B cell (primary cell): ENCODE results near the gene LCE1D. TPM values are rescaled to one million over a fixed set of nuclear protein-coding genes. Genes with fewer than 3 reads are reported as not detected.

ENCODE experiments used
- ATAC-seq: fragments of 200-7000 bp; cut with Tn5 transposase; one replicate; pipeline ENCODE4 v1.10.0; 2021; ENCODE audit warnings: low read depth, mild to moderate bottlenecking, moderate number of reproducible peaks, moderate library complexity
- CTCF ChIA-PET: fragments of 350-600 bp; sonication (Branson Sonifier 250); formaldehyde crosslinking; loops from one replicate; lab custom pipeline; 2021; ENCODE audit warnings: antibody characterized with exemption, inconsistent platforms; lab: Charles Lee
- POLR2A ChIA-PET: fragments of 350-600 bp; sonication (Branson Sonifier 250); formaldehyde crosslinking; loops from one replicate; lab custom pipeline; 2021; ENCODE audit warnings: antibody characterized with exemption; lab: Charles Lee
- DNase-seq: peaks from one replicate; pipeline ENCODE4 v3.0.0; 2013
- H2AFZ ChIP-seq: 2 replicates; pipeline ENCODE4 v1.6.1; 2012; ENCODE audit warnings: mild to moderate bottlenecking, low read depth, low read length; ENCODE audit not compliant: insufficient read depth, poor library complexity, severe bottlenecking
- H3K27ac ChIP-seq, 2 donors: 1 replicate in 1 of 2; 2 replicates in 1 of 2; pipeline ENCODE4 v1.5.1; 2012 to 2013; ENCODE audit warnings: low read length in 2 of 2, mild to moderate bottlenecking in 2 of 2, moderate library complexity in 1 of 2
- H3K27me3 ChIP-seq, 4 experiments: fragments of 200-600 bp in 1 of 4; sonication (generic) in 1 of 4; replicated peaks in 1 of 4; 1 replicate in 2 of 4; 2 replicates in 2 of 4; pipeline versions ENCODE4 v1.6.1 to v1.7.0; 2013 to 2016; ENCODE audit warnings: low read length in 3 of 4, mild to moderate bottlenecking in 2 of 4, mixed read lengths in 1 of 4, moderate library complexity in 1 of 4; ENCODE audit not compliant: insufficient read depth in 4 of 4, control insufficient read depth in 3 of 4; ENCODE audit errors: control extremely low read depth in 1 of 4
- H3K36me3 ChIP-seq, 2 experiments: replicated peaks in 1 of 2; 1 replicate in 1 of 2; 2 replicates in 1 of 2; pipeline versions ENCODE4 v1.6.1 to v1.7.1; 2013; ENCODE audit warnings: low read length in 1 of 2; ENCODE audit not compliant: insufficient read depth in 2 of 2, control insufficient read depth in 1 of 2; ENCODE audit errors: control extremely low read depth in 1 of 2, extremely low read depth in 1 of 2
- H3K4me1 ChIP-seq, 2 donors: fragments of 200-600 bp in 1 of 2; sonication (generic) in 1 of 2; 1 replicate in 1 of 2; 2 replicates in 1 of 2; pipeline versions ENCODE4 v1.5.1 to v1.6.1; 2013 to 2017; ENCODE audit warnings: low read length in 2 of 2; ENCODE audit not compliant: control insufficient read depth in 2 of 2, insufficient read depth in 2 of 2
- H3K4me2 ChIP-seq: replicated peaks from 2 replicates; pipeline ENCODE3; 2012; ENCODE audit warnings: mild to moderate bottlenecking, low read depth, low read length; ENCODE audit not compliant: poor library complexity, severe bottlenecking
- H3K4me3 ChIP-seq, 5 experiments: fragments of 200-600 bp in 1 of 5; sonication (generic) in 1 of 5; 1 replicate in 3 of 5; 2 replicates in 2 of 5; pipeline versions ENCODE4 v1.5.1 to v1.7.0; 2011 to 2016; ENCODE audit warnings: low read length in 4 of 5, mild to moderate bottlenecking in 4 of 5, low read depth in 2 of 5, control low read depth in 1 of 5, moderate library complexity in 1 of 5; ENCODE audit not compliant: insufficient read depth in 1 of 5; ENCODE audit errors: control extremely low read depth in 1 of 5, extremely low read depth in 1 of 5
- H3K79me2 ChIP-seq: fragments of 200-600 bp; sonication (generic); one replicate; pipeline ENCODE4 v1.6.0; 2016; ENCODE audit warnings: low read length; ENCODE audit not compliant: control insufficient read depth, insufficient read depth
- H3K9ac ChIP-seq: fragments of 200-600 bp; sonication (generic); 2 replicates; pipeline ENCODE4 v1.6.1; 2017; ENCODE audit warnings: mild to moderate bottlenecking, low read length, moderate library complexity
- H3K9me3 ChIP-seq, 3 donors: one replicate each; pipeline versions ENCODE4 v1.6.1 to v1.7.1; 2013; ENCODE audit warnings: low read length in 2 of 3; ENCODE audit not compliant: control insufficient read depth in 2 of 3, insufficient read depth in 1 of 3; ENCODE audit errors: control extremely low read depth in 1 of 3
- H4K20me1 ChIP-seq: 2 replicates; pipeline ENCODE4 v1.6.0; 2012; ENCODE audit warnings: mild to moderate bottlenecking, low read length; ENCODE audit not compliant: insufficient read depth, control insufficient read depth, poor library complexity, severe bottlenecking
- H3K27ac Mint-ChIP-seq: one replicate; pipeline ENCODE4 v1.8.0; 2021; ENCODE audit warnings: mixed read lengths
- H3K27me3 Mint-ChIP-seq: one replicate; pipeline ENCODE4 v1.8.0; 2021; ENCODE audit warnings: mixed read lengths
- H3K4me1 Mint-ChIP-seq: one replicate; pipeline ENCODE4 v1.8.0; 2021; ENCODE audit warnings: mixed read lengths
- H3K4me3 Mint-ChIP-seq: one replicate; pipeline ENCODE4 v1.8.0; 2021; ENCODE audit warnings: mixed read lengths
- H3K9me3 Mint-ChIP-seq: one replicate; pipeline ENCODE4 v1.8.0; 2022; ENCODE audit warnings: mixed read lengths; ENCODE audit not compliant: insufficient read depth
- EZH2 ChIP-seq: IDR thresholded peaks from 2 replicates; pipeline ENCODE4 v1.6.1; 2012; ENCODE audit warnings: borderline replicate concordance, low read depth, mild to moderate bottlenecking, moderate library complexity, low read length; ENCODE audit not compliant: insufficient read depth, poor library complexity, severe bottlenecking
- WGBS: methylation state at CpG from one replicate; pipeline ENCODE4 v1.1.5; 2013; ENCODE audit warnings: missing lambda C conversion rate; ENCODE audit not compliant: insufficient coverage; 5-methylcytosine and 5-hydroxymethylcytosine counted together
- intact Hi-C: fragments of 100-400 bp; cut with micrococcal nuclease; formaldehyde crosslinking; loops from one replicate; pipeline ENCODE4 v1.10.0; 2022
- polyA plus RNA-seq: library from polyadenylated mRNA; depleted of rRNA; stranded (reverse); fragments of >200 nt; gene quantifications from 2 replicates; pipeline ENCODE4 v1.2.3, GENCODE V29; 2012
- total RNA-seq, 2 donors: library from RNA; stranded (reverse); fragments of 120-200 nt in 1 of 2; gene quantifications; 1 replicate in 1 of 2; 2 replicates in 1 of 2; pipeline versions ENCODE4 v1.2.3 to v1.2.4, GENCODE V29; 2013 to 2022
- TF ChIP-seq, protein P1 (sequence below): fragments of 200-600 bp; IDR thresholded peaks from one replicate; pipeline ENCODE4 v1.8.0; 2022; ENCODE audit warnings: antibody characterized with exemption, mild to moderate bottlenecking

LCE1D gene
- total and polyA plus RNA-seq, 2 donors (not counting 1 experiment from before 2014, with no cell fraction given), result not detected

DNA sequence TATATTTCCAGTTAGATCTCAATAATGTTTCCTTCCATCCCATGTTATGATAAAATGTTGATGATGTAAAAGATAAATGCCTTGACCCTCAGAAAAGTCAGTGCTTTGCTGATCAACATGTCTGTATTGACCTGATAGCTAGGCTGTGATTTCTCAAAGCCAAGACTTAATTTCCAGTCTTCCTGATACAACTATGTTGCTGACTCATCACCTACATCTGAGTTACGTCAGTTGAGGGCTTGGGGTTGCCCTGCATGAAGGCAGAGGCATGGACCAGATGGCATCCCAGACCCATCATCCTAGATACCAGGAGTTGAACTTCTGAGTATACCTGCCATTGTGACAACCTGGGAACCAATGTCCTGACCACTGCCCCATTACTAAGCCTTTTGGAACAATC lies 4.8 kb downstream of the LCE1D start:
- no peak for ATAC-seq
- H3K9me3 Mint-ChIP-seq, result no peaks in the 10 kb centered on the region
- intact Hi-C loops, result no loop called here
- TF ChIP-seq, protein P1, sequence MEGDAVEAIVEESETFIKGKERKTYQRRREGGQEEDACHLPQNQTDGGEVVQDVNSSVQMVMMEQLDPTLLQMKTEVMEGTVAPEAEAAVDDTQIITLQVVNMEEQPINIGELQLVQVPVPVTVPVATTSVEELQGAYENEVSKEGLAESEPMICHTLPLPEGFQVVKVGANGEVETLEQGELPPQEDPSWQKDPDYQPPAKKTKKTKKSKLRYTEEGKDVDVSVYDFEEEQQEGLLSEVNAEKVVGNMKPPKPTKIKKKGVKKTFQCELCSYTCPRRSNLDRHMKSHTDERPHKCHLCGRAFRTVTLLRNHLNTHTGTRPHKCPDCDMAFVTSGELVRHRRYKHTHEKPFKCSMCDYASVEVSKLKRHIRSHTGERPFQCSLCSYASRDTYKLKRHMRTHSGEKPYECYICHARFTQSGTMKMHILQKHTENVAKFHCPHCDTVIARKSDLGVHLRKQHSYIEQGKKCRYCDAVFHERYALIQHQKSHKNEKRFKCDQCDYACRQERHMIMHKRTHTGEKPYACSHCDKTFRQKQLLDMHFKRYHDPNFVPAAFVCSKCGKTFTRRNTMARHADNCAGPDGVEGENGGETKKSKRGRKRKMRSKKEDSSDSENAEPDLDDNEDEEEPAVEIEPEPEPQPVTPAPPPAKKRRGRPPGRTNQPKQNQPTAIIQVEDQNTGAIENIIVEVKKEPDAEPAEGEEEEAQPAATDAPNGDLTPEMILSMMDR, result no peak
- TF ChIP-seq EZH2, result no peak
- Histone ChIP-seq H3K79me2 (no peaks in the 10 kb centered on the region), H3K9ac (no peak overlapping the region), H3K4me3 (no peak overlapping the region), H3K4me1 (no peaks in the 10 kb centered on the region), H3K36me3 (no peaks in the 10 kb centered on the region), H3K4me2 (no peak overlapping the region), H3K9me3 (peaks cover 0 to 4% (median 0%) of the 10 kb centered on the region in 3 donors), H3K27me3 (no peaks in the 10 kb centered on the region), H3K27ac (no peak overlapping the region), H4K20me1 (no peaks in the 10 kb centered on the region), H2AFZ (no peak overlapping the region)
- H3K27ac Mint-ChIP-seq, result no peak overlapping the region
- H3K4me3 Mint-ChIP-seq, result no peak overlapping the region
- no peak for DNase-seq
- ChIA-PET CTCF (no interaction called here), POLR2A (no interaction called here)
- WGBS, result no CpG with 5 or more reads among the region's 1 CpG
- no peaks in the 10 kb centered on the region for H3K4me1 Mint-ChIP-seq
- H3K27me3 Mint-ChIP-seq, result peaks cover 24% of the 10 kb centered on the region

DNA sequence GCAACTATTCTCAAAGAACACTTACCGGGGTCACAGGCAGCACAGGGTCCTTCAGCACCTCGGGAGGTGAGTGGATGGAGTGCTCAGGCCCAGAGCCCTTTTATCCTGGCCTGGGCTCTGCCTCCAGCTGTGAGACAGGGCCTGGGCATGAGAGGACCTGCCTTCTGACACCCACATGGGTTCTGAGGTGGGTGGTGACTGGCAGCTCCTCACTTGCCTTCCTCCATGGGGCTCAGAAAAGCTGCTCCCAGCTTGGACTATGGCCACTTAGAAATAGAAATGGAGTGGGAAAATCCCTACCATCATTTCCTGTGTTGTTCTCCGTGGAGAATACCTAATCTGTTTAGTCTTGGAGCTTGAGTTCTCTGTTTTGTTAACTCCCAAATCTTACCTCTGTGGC lies 10.1 kb downstream of the LCE1D start, which contains the start of gene LCE1C:
Gene LCE1C, minus strand, starts transcription at position 76 of the 400 bp plus-strand sequence. CDS start 1,173 bp downstream, outside the sequence.
- Histone ChIP-seq H3K9me3 (no peaks in the 10 kb centered on the region), H4K20me1 (no peaks in the 10 kb centered on the region), H3K27me3 (peaks cover 0 to 2% (median 0%) of the 10 kb centered on the region in 4 experiments), H3K4me3 (no peak within 1 kb of the TSS), H3K79me2 (no peaks in the 10 kb centered on the region), H3K4me1 (no peaks in the 10 kb centered on the region), H3K4me2 (no peak within 1 kb of the TSS), H3K27ac (no peak within 1 kb of the TSS), H3K36me3 (no peaks in the 10 kb centered on the region), H2AFZ (no peak within 1 kb of the TSS), H3K9ac (no peak within 1 kb of the TSS)
- H3K27ac Mint-ChIP-seq, result no peak within 1 kb of the TSS
- peaks cover 30% of the 10 kb centered on the region for H3K27me3 Mint-ChIP-seq
- no peak within 1 kb of the TSS for H3K4me3 Mint-ChIP-seq
- H3K9me3 Mint-ChIP-seq, result no peaks in the 10 kb centered on the region
- WGBS, result 20% methylated on average over 1 of the region's 3 CpGs
- ATAC-seq (no peak), DNase-seq (no peak)
- TF ChIP-seq, protein P1, result no peak
- no peak for TF ChIP-seq EZH2
- CTCF ChIA-PET, result no interaction called here
- no peaks in the 10 kb centered on the region for H3K4me1 Mint-ChIP-seq
- POLR2A ChIA-PET, result no interaction called here
- intact Hi-C loops, result no loop called here
